ENCODE measurements around the gene CGA.

The CGA gene

GRCh38 chr6:87059943-87060342, 35.0 kb downstream of the CGA start:
- TF ChIP-seq, protein P1, sequence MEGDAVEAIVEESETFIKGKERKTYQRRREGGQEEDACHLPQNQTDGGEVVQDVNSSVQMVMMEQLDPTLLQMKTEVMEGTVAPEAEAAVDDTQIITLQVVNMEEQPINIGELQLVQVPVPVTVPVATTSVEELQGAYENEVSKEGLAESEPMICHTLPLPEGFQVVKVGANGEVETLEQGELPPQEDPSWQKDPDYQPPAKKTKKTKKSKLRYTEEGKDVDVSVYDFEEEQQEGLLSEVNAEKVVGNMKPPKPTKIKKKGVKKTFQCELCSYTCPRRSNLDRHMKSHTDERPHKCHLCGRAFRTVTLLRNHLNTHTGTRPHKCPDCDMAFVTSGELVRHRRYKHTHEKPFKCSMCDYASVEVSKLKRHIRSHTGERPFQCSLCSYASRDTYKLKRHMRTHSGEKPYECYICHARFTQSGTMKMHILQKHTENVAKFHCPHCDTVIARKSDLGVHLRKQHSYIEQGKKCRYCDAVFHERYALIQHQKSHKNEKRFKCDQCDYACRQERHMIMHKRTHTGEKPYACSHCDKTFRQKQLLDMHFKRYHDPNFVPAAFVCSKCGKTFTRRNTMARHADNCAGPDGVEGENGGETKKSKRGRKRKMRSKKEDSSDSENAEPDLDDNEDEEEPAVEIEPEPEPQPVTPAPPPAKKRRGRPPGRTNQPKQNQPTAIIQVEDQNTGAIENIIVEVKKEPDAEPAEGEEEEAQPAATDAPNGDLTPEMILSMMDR (IDR thresholded peaks at IDR 0.05; ENCODE audit: low read depth, low read length): no peak
- H3K4me3 ChIP-seq (replicated peaks in 1 of 2; ENCODE audit: low read depth in 2 of 2, low read length in 2 of 2): no peak overlapping the region
- no peak for DNase-seq (ENCODE audit: low read depth in 2 of 2)

DNA sequence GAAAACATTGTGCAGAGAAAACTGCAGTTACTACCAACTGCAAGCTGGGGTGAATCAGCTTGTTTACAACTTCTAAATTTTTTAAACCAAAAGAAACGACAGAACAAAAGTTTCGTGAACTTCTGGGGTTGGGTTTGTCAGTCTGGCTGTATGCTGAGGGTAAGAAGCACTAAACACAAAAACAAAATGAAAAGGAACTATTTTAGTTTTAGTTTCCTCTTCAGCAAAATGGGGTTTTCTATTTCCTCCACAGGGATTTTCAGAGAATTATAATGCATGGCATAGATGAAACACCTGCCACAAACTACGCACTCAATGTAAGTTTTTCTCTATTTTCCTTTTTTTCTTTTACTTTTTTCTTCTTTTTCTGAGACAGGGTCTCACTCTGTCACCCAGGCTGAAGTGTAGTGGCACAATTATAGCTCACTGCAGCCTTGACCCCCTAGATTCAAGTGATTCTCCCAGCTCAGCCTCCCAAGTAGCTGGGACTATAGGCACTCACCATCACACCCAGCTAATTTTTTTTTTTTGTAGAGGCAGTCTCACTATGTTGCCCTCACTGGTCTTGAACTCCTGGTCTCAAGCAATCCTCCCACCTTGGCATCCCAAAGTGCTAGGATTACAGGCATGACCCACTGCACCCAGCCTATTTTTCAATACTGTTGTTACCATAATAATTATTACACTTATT, 40.6 kb downstream of the CGA start:
- TF ChIP-seq, protein P1 (IDR thresholded peaks at IDR 0.05; ENCODE audit: low read depth, low read length): no peak
- H3K4me3 ChIP-seq (replicated peaks in 1 of 2; ENCODE audit: low read depth in 2 of 2, low read length in 2 of 2): no peak overlapping the region
- DNase-seq (ENCODE audit: low read depth in 2 of 2): no peak

DNA sequence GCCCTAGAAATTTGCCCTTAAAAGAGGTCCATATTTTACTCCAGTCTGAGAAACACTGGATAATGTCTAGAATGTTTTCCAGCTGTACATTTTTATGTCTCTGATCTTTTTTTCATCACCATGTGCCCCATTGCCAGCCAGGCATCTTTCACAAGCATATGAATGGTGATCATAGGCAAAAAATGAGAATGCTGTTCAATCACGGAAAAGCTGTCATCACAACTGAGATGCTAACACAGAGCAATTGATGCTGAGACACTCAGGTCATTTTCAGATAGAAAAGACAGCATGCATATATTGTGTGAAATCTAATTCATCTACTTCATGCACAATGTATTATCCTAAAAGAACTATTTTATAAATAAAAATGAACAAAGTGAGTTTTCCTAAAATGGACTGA, 41.6 kb downstream of the CGA start:
- TF ChIP-seq, protein P1 (IDR thresholded peaks at IDR 0.05; ENCODE audit: low read depth, low read length): no peak

GRCh38 chr6:87049779-87050178, 45.1 kb downstream of the CGA start:
- H3K4me3 ChIP-seq (replicated peaks in 1 of 2; ENCODE audit: low read depth in 2 of 2, low read length in 2 of 2): no peak overlapping the region
- DNase-seq (ENCODE audit: low read depth in 2 of 2): no peak
- TF ChIP-seq, protein P1 (IDR thresholded peaks at IDR 0.05; ENCODE audit: low read depth, low read length): no peak

More for the DNA sequence above, 41.6 kb downstream of the CGA start:
- no peak overlapping the region for H3K4me3 ChIP-seq (replicated peaks in 1 of 2; ENCODE audit: low read depth in 2 of 2, low read length in 2 of 2)
- no peak for DNase-seq (ENCODE audit: low read depth in 2 of 2)

GRCh38 chr6:87045521-87046075, 49.3 kb downstream of the CGA start:
- TF ChIP-seq, protein P1 (IDR thresholded peaks at IDR 0.05; ENCODE audit: low read depth, low read length): no peak
- no peak for DNase-seq (ENCODE audit: low read depth in 2 of 2)
- H3K4me3 ChIP-seq (replicated peaks in 1 of 2; ENCODE audit: low read depth in 2 of 2, low read length in 2 of 2): no peak overlapping the region

GRCh38 chr6:87040729-87041128, 54.2 kb downstream of the CGA start:
- TF ChIP-seq, protein P1 (IDR thresholded peaks at IDR 0.05; ENCODE audit: low read depth, low read length): no peak
- H3K4me3 ChIP-seq (replicated peaks in 1 of 2; ENCODE audit: low read depth in 2 of 2, low read length in 2 of 2): no peak overlapping the region
- DNase-seq (ENCODE audit: low read depth in 2 of 2): no peak
